NCI-H2196 (cell line): ENCODE measurements around the gene MELTF.

Source experiments
- DNase-seq: peaks from one replicate; lab custom pipeline; 2025; ENCODE audit not compliant: unreplicated experiment; lab: John Stamatoyannopoulos, UW

Gene MELTF

DNA sequence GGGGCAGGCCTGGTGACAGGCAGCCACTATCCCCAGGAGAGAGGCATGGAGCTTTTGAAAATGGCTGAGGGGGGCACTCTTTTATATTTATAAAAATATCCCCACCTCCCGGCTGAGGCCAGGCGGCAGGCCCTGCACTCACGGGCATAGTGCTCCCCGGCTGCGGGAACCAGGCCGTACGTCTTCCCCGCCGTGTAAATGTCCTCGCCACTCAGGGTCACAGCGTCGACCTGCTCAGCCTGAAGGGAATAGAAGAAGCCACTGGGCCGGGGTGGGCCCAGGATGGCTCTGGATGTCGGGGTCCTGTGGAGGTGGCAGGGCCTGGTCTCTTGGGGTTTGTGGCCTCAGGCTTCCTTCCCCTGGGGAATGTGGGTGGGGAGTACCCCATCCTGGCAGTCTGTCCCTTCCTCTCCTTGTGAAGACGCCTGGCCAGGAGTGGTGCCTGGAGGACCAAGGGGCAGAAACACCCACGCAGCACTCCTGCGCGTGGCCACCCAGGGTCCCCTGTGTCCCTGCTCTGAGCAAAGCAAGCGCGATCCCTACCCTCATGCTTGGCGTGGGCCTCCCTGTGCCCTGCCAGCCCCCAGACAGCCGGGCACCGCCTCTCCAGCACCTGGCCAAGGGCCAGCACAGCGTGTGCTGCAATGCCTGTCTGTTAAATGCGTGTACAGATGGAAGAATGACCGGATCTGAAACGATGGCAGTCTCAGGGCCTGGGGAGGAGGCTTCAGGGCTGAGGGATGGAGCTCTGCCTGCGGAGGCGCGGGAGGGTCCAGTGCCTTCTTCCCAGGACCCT is 18.9 kb downstream of the MELTF start:
- no peak for DNase-seq

DNA sequence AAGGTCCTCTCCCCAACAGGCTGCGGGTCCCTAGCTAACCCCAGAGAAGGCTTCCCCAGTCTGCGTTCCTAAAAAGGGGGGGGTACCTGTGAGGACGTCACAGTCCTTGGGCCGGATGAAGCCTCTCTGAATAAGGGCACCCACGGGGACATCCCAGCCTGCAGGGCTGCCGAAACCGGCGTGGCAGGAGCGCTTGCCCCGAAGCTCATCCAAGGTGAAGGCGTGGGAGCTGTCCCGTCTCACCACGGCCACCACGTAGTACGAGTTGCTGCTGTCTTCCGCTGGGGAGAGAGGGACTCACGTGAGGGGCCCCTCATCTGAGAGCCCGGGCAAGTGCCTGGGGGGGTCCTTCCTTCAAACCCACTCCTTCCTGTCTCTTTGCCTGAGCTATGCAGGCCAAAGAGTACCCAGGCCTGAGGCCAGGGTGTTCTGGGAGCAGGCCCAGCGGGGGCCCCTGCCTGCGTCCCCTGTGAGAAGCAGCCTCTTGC is 20.0 kb downstream of the MELTF start:
- DNase-seq, result no peak

- no peak for DNase-seq
Measured at GRCh38 chr3:197008436-197009209, 21.0 kb downstream of the MELTF start.

DNA sequence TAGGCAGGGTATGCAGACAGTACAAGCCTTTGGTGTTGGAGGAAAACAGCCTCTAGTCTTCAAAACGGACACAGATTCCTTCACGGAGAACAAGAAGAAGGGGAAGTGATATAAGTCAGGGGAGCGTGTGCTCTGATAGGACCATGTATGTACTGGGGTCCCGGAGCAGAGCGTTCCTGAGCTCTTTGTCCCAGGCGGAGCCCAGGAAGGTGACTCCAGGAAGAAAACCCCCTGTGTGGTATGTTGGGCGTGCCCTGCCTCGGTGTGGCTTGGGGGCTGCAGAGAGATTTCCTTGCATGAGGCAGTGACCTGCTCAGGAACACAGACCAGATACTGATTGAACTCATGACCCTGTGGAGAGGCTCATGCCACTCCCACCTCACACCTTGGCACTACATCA is 21.7 kb downstream of the MELTF start:
- DNase-seq, result no peak

DNA sequence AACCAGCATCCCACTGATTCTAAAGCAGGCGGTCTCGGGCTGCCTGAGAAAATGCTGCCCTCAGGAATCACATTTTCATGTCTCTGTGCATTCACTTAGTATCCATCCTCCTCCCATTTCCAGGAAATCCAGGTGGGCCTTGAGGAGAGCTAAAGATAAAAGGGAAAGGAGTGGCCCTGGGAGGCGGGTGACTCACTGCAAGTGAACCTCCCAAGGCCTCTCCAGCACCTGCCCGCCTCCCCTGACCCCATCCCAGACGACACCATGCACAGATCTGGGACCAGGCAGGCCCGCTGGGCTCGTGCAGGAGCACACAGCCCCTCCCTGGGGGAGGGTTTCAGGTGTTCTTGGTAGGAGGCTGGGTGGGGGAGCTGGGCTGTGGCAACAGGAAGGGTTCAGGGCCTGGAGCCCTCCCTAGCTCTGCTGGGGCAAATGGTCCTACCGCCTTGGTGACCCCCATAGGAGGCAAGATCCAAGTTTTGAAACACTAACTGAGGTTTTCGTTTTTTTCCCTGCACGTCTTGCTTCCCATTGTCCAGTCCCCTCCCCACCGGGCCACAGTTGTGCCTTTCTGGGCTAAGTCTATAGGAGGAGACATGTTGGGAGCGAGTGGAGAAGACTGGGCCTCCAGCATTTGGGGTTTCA is 22.2 kb downstream of the MELTF start:
- no peak for DNase-seq

GRCh38 chr3:197006860-197007259 is 22.8 kb downstream of the MELTF start:
- no peak for DNase-seq

DNA sequence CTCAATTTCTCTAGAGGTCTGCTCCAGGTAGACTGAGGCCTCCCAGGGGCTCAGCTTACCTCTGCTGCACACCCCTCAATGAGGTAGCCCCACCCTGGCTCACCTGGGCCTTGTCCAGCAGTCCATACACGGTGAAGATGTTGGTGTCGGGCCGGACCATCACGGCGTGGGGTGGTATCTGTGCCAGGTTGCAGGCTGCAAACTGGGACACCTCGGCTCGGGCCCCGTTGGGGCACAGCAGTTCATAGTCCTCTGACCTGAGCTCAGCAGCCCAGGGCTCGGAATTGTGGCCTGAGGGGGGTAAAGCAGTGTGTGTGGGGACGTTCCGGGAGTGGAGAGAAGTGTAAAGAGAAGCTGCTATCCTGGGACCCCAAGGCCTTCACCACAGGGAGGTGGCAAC is 23.2 kb downstream of the MELTF start:
- no peak for DNase-seq

DNA sequence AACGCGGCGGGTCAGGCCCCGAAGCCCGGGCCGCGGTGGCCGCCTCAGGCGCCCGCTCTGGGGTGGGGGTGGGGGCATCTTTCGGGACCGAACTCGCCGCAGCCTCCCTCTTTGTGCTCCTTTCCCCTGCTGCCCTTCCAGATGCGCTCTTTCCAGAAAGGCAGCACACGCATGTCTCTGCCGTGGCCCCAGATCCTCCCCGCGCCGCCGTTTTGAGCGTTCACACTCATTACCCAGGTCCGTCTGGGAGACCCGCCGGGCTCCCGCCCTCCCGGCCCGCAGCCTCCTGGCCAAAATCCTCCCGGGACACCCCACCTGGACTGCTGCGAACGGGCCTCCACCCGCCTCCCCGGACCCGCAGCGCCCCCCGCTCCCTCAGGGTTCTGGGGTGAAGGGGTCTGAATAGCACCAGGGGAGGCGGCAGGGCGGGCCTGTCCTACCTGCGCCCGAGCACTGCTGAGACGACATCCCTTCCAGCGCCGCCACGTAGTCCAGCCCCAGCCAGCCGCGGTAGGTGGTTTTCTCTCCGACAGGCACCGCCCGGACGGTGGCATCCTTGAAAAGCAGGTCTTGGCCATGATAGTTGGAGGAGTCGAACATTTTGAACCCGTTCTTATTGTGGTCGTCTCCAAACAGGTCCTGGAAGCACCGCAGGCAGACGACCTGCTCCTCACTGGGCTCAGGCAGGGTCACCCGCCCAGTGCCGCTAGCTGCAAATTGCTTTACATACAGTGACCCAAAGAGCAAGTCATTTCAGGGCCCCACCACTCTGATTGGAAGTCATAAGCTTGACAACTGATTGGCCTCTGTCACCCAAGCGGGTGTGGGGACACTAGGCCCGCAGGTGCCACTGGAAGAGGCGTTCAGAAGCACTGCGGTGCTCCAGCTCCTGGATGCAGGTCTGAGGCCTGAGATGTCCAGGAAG is 25.9 kb downstream of the MELTF start:
- peak; percentile 62 for DNase-seq

- DNase-seq, result peak; percentile 98
Measured at GRCh38 chr3:197002701-197003454, 26.7 kb downstream of the MELTF start.

DNA sequence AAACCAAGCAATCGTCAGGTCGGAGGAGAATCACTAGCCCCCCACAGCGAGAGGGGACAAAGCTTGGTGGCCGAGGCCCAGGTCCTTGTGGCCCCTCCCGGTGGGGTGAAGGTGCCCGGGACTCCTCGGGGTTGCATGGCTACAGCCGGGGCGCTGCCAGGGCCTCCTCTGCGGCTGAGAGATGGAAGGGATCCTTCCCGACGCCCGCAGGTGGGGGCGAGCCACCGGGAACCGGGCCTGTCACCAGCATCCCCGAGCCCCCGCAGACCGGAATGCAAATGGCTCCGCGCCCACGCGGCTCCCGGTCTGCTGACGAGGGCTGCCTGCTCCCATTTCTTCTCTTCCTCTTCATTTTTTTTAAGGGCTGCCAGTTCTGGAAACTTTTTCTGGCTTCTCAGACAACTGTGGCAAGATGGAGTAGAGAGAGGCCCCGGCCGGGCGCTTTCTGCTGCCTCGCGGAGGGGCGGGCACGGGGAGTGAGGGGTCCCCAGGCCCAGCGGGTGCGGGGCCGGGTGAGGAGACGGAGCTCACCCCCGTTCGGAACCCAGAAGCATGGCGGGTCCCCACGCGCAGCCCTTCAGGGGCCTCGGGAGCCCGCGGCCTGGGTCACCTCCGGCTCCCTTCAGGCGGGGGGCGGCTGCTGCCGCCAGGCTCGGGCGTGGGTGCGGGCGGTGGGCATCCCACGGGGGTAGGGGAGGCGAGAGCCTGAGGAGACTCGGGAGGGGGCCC is 27.5 kb downstream of the MELTF start:
- no peak for DNase-seq

DNA sequence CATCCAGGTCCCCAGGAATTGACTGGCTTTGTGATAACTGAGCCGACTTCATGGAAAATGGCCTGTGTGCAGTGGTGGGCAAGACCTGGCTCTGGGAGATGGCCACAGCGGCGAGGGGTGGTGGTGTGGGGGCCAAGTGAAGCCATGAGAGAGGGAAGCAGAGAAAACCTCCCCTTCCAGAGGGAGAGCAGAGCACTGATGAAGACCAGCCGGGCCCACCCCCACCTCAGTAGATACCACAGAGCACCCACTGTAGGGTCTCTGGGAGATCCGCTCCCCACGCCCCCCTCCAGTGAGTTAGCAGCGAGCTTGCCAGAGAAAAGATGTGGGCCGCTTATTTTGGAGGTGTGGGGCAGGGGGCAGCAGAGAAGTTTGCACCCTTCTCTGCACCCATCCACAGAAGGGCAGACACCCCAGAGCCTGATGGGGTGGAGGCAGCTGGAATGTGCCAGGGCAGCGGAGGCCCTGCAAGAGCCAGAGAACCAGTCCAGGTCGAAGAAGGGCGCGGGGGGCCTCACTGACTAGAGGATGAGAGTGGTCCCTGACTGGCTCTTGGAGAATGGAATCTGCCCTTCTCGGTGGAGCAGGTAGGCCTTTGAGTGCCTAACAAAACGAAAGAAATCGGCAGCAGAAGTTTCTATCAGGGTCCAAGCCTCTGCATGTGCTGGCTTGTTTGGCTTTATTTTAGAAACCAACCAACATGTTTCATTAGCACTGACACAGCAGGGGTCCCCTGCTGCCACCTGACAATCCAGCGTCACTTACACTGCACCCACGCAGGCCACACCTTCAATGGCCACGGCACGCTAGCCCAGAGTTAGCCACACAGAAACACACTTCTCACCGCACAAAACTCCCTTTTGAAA is 28.3 kb downstream of the MELTF start:
- no peak for DNase-seq

- no peak for DNase-seq
Measured at GRCh38 chr3:197000211-197000610, 29.4 kb downstream of the MELTF start.

DNA sequence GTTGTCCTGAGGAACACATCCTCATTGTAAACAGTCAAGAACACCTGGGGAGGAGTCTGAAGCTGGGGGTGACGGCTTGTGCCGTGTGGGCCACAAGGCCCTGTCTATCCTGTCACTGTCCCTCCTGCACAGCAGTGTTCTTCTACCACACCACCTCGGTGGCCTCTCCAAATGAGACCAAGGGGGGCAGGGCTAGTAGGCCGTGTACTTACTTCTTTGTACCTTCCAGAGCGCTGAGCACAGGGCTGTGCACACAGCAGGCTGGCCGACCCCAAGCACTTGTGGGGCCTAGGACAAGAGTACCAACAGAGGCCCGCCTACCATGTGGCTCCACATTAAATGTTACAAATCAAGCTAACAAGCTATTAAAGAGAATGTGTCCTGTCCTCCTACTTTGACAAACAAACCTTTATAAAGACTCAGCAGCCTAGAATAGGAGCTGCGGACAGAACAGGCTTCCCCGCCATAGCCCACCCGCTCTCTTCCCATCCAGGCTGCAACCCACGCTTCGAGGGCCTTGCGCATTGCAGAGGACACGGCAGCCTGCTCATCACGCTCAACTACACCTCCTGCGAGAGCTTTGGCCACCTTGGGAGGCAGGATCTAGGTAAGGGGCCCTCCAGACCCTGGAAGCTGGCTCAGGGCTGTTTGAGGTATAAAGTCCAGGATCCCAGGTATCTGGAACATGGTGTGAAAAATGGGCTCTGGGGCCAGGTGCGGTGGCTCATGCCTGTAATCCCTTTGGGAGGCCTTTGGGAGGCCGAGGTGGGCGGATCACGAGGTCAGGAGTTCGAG is 30.5 kb downstream of the MELTF start:
- no peak for DNase-seq

DNA sequence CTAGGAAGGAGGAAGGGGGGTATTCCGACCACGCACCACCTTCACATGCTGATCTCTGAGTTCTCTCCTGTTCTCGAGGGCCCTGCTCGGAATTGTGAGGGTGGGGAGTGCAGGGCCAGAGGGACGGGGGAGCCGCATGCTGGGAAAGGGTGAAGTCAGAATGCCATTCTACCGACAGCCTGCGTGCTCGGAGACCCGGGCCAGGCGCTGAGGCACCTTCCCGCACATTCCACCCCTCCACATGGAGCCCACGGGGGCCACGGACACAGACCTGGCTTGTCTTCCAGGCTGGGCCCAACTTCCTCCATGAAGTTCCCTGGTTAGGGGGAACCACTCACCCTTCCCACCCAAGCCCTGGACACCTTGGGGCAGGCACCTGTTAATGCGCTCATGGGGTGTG is 32.3 kb downstream of the MELTF start:
- no peak for DNase-seq

DNA sequence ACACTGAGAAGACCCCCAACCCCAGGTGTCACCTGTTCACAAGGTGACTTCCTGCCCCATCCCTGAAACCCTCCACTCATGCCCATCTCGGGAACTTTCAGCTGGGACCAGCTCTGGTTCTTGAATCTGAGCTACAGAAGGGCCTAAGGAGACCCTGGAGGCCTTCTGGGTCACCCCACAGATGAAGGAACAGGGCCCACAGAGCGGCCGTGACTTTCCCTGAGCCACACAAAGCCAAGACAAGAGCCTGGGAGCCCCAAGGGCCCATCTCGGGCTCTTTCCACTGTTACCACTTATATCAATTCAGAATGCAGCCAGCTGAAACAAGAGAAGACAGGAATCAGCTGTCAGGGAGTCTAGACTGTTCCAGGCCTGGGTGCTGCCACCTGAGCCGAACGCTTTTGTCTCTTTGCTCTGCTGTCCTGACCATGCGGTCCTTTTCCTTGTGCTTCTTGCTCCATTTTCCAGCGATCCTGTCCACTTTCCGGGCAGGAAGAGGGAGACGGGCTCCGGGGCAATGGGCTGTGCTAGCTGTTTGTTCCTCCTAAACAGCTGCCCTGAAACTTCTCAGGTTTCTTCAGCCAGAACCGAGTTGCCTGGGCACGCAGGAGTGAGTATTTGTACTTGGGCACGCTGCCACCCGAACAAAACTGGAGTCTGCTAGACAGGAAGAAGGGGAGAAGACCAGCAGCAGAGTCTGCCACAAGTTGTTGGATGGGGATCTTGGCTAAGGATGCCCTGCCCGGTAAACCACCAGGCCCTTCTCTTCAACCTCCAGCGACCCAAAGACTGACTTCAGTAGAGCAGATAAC is 33.0 kb downstream of the MELTF start:
- DNase-seq, result peak; percentile 94

DNA sequence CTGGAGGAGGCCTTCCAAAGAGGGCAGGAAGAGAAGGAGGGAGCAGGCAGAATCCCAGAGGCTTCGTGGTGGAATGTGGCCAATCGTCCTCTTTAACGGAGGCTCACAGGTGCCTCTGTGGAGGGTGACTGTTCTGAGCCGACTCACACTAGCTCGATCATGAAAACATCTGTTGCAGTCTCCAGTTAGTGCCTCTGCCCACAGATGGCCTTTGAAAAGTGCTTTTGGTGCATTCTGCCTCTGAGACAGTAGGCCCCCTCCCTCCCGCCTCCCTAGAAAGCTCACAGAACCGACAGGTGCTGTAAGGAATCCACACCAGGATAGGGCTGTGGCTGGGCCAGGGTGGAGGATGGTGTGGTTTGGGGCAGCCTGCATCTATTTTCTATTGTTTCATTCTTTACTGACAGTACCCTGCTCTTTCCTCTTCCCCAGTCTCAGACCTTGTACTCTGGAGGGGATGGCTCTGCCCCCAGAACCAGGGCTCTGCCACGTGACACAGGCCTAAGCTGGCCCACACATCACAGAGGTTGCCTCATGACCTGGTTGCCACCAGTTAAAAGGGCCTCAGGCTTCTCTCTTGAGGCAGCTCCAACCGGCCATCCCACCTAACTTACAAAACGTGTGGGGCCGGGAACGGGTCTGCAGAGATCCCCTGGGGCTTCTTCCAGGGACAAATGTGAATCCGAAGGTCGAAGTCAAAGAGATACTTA is 33.8 kb downstream of the MELTF start:
- DNase-seq, result peak; percentile 92
